ENCODE data around the gene DSG3. TPM values are rescaled to one million over a fixed set of nuclear protein-coding genes. Genes with fewer than 3 reads are reported as not detected.

The DSG3 gene
- total RNA-seq, 1 experiment from 2014 or later, result 0.05 TPM

- TF ChIP-seq CTCF (IDR thresholded peaks at IDR 0.05 in 2 of 3, conservative IDR thresholded peaks at IDR 0.05 in 1 of 3; ENCODE audit: borderline replicate concordance in 1 of 3, insufficient read depth in 1 of 3, low read depth in 2 of 3, low read length in 2 of 3) (peak in 2 of 3 experiments; percentile 31 to 50; a peak in 3 of 6 replicates), POLR2A (IDR thresholded peaks at IDR 0.05; ENCODE audit: borderline replicate concordance, extremely low read depth, insufficient read depth, insufficient read length) (no peak)
Observed at GRCh38 chr18:31511098-31511497, 63.6 kb downstream of the DSG3 start (continued).

- peak; percentile 89 for ATAC-seq
- ChIA-PET CTCF (interaction anchor here (1.0 to 1.5 kb wide), 2 partner anchors 15 to 88 kb away, joined by 3 read pairs; no protein-coding TSS in a partner anchor), RAD21 (ENCODE audit: low non-redundant PET in 1 of 2, low total read pairs in 2 of 2, uncharacterized antibody in 2 of 2, unreplicated experiment in 2 of 2) (no interaction called here), POLR2A (interaction anchor here (0.6 kb wide), 1 partner anchor 13 kb away, joined by 5 read pairs; no protein-coding TSS in a partner anchor)
- 0 out of 4 replicates have a peak, but pooled peaks cover 0 to 3% of the 10 kb centered on the region in 2 experiments for H3K36me3 ChIP-seq (ENCODE audit: control insufficient read depth in 1 of 2, insufficient read depth in 2 of 2, low read length in 2 of 2)
- peak overlapping the region; percentile 77 for H3K4me2 ChIP-seq (ENCODE audit: low read length)
- no peaks in the 10 kb centered on the region; the same call in 1 of the 2 replicates for H4K20me1 ChIP-seq (ENCODE audit: insufficient read depth)
- peak overlapping the region in 1 of 2 experiments; percentile 39; a peak in 1 of 4 replicates for H3K4me3 ChIP-seq (replicated peaks in 1 of 2; ENCODE audit: low read depth in 1 of 2, low read length in 2 of 2)
- intact Hi-C loops (cut with micrococcal nuclease), result loop anchor here (2.0 to 5.0 kb wide), 3 partner anchors 87 to 515 kb away; partner anchors contain the start of gene DSC2
- H3K27me3 ChIP-seq (ENCODE audit: insufficient read depth, low read length), result no peaks in the 10 kb centered on the region
- H3K79me2 ChIP-seq (ENCODE audit: insufficient read depth, low read length), result peaks cover 93% of the 10 kb centered on the region
- DNase-seq (ENCODE audit: low read depth, low spot score), result no peak
- no peaks in the 10 kb centered on the region for H3K9me3 ChIP-seq (ENCODE audit: control insufficient read depth in 1 of 2, insufficient read depth in 1 of 2, low read depth in 1 of 2, low read length in 2 of 2)
- H3K9me2 ChIP-seq (ENCODE audit: insufficient read depth), result no peaks in the 10 kb centered on the region
- H3K9ac ChIP-seq (ENCODE audit: low read length), result peak overlapping the region; percentile 49
- H3K27ac ChIP-seq (ENCODE audit: low read depth, low read length), result peak overlapping the region; percentile 36
- H3K4me1 ChIP-seq (ENCODE audit: control insufficient read depth in 1 of 2, insufficient read depth in 2 of 2, low read length in 2 of 2), result peaks cover 57 to 59% of the 10 kb centered on the region in 2 experiments
- H2AFZ ChIP-seq (ENCODE audit: low read depth, low read length, poor library complexity, severe bottlenecking), result no peak overlapping the region
- no TSS peak for BruUV-seq (replicated peaks)
- TF ChIP-seq MAX (IDR thresholded peaks at IDR 0.05) (peak; percentile 94), FOSL1 (IDR thresholded peaks at IDR 0.05; ENCODE audit: low read depth) (no peak), POLR2A (IDR thresholded peaks at IDR 0.05; ENCODE audit: borderline replicate concordance, extremely low read depth, insufficient read depth, insufficient read length) (no peak), ELF1 (IDR thresholded peaks at IDR 0.05; ENCODE audit: borderline replicate concordance, low read depth) (peak; percentile 49), CEBPB (IDR thresholded peaks at IDR 0.05; ENCODE audit: low read depth) (0 out of 2 replicates have a peak, but pooled peaks have one; percentile 21), POLR2AphosphoS5 (IDR thresholded peaks at IDR 0.05; ENCODE audit: low read depth, low read length) (peak; percentile 34; the same call in 1 of the 2 replicates), ZNF274 (IDR thresholded peaks at IDR 0.05; ENCODE audit: low read depth, low read length) (no peak), SP1 (IDR thresholded peaks at IDR 0.05; ENCODE audit: low read depth) (peak; percentile 55; the same call in 1 of the 2 replicates), CBX3 (IDR thresholded peaks at IDR 0.05; ENCODE audit: low read depth) (peak; percentile 45; the same call in 1 of the 2 replicates), ZFX (IDR thresholded peaks at IDR 0.05) (no peak), RAD21 (IDR thresholded peaks at IDR 0.05; ENCODE audit: low read depth) (no peak), JUND (IDR thresholded peaks at IDR 0.05) (peak; percentile 65), YY1 (IDR thresholded peaks at IDR 0.05; ENCODE audit: extremely low read depth, insufficient replicate concordance, low read depth, low read length) (no peak), SIN3A (IDR thresholded peaks at IDR 0.05; ENCODE audit: low read depth) (0 out of 2 replicates have a peak, but pooled peaks have one; percentile 29), REST (IDR thresholded peaks at IDR 0.05; ENCODE audit: low read depth) (no peak), TCF7L2 (IDR thresholded peaks at IDR 0.05; ENCODE audit: borderline replicate concordance, extremely low read depth, insufficient read depth, insufficient read length) (no peak)
Observed at GRCh38 chr18:31512203-31512764, 64.7 kb downstream of the DSG3 start.
